GM19455 (cell line): ENCODE measurements around the gene CDC42BPB.

Source experiments
- ATAC-seq: cut with Tn5 transposase; IDR thresholded peaks from one replicate; pipeline ENCODE4 v1.9.1; 2021; ENCODE audit not compliant: unreplicated experiment

CDC42BPB gene

DNA sequence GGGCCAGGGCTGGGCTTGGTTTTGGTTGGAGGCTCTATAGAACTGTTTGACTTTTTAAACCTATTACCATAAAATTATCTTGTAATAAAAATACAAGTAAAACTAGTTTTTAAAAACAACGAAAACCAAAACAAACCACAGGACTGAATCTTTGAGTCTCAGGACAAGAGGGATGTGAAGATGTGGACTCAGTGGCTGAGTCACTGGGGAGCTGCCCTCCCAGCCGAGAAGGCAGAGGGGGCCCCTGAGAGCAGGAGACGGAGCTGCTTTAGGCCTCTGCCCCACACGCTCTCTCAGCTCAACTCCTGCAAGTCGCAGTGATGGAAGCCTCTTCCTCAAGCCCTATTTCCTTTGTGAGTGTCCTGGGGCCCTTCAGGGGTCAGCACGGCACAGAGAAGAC, 59.0 kb downstream of the CDC42BPB start:
- no peak for ATAC-seq

DNA sequence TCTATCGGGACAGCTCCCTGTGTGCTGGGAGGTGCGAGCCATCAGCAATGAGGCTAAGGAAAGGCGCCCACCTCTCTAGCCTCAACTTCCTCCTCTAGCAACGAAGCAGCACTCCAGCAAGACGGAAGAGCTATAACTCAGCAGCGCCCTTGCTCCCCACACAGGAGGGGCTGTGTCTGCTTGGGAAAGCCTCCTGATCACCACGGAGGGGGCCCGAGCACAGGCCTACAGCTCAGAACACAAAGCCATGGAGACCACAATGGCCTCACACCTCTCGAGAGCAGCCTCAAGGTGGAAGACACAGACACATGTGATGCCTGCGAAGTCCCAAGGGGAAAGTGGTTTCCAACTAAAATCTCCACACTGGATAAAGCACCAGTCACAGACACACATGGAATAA, 60.4 kb downstream of the CDC42BPB start:
- ATAC-seq = no peak

DNA sequence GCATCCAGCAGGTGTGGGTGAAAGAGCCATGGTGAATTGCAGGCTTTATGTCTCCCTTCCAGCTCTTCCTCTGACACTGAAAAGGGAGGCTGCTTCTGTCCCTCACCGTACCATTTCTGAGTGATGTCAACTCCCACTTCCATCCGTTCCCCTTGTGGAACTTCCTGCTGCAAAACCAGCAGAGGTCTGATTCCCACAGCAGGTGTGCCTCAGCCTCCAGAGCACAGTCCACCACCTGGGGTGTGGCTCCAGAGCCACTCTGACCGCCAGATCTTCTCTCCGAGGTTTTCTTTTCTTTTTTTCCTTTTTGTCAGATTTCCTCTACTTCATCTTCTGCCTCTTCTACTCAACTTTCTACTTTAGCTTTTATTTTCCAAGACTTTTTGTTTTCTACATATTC, 62.7 kb downstream of the CDC42BPB start:
- ATAC-seq = no peak

DNA sequence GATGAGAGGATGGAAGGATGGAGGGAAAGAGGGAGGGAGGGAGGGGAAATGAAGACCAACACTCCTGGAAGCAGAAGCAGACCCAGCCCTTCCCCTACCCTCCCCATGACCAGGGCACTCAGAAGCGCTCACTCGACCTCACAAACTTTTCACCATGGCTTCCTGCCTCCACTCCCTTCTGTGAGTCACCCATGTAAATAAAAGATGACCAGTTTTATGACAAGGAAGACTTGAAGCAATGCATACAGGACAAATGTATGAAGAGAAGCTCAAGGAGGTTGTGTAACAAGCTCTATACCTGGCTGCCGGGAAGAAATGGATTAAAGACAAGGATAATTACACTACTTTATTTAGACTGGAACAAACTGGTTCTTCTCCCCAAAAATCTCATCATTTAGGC, 63.8 kb downstream of the CDC42BPB start:
- no peak for ATAC-seq

DNA sequence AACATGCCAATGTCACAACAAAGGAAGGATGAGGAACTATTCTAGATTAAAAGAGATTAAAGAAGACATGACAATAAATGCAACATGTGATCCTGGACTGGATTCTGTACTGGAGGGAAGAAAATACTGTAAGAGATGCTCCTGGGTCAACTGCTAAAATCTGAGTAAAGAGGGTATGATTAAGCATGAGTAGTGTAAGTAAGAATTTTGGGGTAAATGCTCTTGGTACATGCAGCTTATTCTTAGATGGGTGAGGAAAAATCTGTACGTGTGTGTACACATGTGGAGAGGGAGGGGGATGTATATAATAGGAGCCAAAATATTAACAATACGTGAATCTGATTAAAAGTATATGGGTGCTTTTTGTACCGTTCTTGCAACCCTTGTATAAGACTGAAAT, 66.0 kb downstream of the CDC42BPB start:
- no peak for ATAC-seq

DNA sequence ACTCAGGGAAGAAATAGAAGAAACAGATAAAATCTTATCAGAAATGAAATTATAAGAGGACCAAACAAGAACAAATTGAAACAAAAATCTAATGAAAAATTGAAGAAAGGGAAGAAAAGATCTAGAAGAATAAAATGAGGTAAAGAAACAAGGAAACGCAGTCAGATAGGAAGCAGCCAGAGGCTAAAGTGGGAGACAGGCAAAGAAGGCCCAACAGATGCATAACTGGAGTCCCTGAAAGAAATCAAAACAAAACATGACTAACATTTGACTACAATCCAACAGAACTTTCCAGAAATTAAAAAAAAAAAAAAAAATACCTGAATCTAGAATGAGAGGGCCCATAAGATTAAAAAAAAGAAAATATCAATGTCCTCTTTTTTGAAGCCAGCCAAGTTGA, 69.3 kb downstream of the CDC42BPB start:
- ATAC-seq = no peak

DNA sequence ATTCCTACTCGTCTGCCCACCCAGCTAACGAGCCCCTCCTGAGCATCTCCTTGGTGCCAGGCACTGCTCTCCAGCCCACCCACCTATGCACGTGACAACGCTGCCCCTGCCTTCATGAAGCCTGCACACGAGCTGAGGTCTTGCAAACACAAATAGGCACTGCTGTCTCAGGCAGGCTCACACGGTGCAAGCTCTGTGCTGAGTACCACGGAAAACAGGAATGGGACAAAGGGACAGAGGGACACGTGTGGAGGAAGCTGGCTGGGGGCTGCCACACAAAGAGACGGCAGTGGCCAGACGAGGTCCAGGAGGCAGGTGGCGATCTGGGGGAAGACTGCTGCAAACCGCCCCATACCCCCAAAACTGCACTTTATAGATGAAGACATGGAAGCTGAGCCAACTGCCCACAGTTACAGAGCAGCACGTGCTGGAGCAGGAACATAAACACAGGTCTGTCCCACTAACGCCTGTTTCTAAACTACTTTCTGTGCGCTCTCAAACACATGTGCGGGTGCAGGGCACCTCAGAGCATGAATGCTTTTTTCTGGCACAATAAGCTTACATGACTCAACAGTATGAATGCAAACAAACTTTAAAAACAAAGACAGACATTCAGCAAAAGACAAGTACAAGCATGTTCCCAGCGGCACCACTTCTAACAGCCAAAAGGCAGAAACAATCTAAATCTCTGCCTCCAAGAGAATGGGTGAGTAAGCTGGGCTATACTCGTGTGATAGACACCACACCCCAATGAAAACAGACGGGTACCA, 70.4 kb downstream of the CDC42BPB start:
- no peak for ATAC-seq

DNA sequence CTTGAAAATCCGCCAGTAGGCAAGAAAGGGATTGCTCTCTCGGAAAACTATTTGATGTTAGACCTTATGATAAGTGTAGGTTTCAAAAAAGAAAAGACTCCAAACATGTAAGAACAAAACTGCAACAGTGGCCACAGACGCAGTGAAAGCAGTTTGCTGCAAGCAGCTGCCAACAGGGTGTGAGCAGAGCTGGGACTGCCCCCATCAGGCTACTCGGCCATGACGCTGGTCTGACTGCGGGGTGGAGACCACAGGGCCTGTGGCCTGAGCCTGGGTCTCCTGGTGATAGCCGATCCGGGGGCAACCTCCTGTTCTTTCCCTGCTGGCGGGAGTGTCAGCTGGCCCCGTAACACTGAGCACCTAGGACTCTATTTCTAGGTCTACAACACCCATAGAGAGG, 71.7 kb downstream of the CDC42BPB start:
- ATAC-seq = peak; percentile 85

DNA sequence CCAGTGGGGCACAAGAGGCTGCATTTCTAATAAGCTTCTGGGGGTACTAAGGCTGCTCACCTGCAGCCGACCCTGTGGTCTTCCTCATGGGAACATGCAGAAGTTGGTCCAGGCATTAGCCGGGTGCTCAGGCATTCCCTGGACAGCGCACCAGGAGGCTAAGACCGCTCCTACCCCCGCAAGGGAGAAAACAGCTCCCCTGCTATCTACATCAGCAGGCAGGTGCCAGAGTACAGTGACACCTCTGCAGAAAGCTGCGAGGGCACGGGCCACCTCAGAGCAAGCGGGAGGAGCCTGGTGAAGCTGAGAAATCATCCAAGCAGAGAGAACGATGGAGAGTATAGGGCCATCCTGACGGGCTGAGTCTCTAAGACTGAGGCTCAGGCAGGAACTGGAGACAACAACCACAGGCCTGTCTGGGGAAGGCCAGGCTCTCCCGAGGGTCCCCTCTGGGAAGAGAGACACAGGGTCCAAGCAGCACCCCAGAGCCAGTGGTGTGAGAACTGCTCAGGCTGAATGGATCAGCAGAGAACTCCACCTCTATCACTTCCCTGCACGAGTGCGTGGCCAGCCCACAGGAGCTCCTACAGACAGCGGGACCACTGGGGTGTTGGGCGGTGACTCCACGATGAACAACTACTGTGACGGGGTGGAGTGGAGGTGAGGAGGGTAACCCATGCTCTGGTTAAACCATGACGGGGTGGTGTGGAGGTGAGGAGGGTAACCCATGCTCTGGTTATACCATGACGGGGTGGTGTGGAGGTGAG, 72.8 kb downstream of the CDC42BPB start:
- ATAC-seq = no peak

DNA sequence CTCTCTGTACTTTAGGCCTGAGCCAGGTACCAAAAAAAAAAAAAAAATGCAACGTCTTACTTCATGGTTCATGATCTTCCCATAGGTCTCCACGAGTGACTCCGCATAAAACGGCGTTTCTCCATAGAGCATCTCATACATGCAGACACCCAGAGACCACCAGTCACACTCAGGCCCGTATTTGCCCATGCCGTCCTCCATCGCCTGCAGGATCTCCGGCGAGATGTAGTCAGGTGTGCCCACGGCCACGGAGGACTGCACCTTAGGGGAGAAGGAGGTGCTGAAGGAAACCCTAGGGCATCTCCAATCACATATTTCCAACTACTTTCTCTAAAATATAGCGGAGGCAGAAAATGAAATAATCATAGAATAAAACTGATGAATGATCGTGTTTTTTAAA, 73.9 kb downstream of the CDC42BPB start:
- ATAC-seq = no peak

DNA sequence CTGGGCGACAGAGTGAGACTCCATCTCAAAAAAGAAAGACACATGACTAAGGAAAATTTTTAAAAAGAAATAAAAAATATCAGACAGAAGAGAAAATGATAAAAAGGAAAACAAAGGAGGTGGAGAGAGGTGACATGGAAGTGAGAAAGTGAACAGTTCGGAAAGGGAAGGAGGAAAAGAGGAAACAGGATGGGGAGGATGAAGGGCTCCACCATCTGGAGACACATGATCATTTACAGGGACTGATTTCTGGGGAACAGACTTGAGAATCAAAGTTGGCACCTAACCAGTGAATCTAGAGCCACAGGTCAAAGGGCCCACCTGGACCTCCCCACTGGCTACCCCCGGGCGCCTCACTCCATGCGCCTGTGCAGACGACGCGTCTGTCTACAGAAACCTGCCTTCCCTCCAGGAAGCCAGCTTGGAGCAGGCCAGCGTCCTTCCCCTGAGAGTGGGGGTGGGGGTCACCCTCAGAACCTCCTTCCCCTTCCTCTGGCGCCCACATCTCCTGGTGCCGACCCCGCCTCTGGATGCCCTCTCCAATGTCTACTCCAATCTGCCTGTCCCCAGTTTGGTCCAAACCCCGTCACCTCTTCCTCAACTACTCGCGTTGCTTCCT, 74.4 kb downstream of the CDC42BPB start:
- ATAC-seq = no peak

DNA sequence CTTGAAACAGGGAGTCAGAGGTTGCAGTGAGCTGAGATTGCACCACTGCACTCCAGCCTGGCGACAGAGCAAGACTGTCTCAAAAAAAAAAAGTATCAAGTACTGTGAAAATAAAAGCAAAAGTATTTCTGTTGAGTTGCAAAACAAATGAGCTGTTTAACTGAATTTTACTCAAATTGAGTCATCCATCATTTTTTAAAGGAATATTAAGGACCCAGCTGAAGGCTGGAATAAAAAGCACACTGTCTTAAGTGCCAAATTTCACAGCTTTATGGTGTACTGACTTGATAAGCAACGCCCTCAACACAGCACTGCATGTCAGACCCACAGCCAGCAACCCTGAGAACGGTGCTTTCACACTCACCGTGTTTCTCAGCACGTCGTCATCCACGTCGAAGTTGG, 76.9 kb downstream of the CDC42BPB start:
- no peak for ATAC-seq

DNA sequence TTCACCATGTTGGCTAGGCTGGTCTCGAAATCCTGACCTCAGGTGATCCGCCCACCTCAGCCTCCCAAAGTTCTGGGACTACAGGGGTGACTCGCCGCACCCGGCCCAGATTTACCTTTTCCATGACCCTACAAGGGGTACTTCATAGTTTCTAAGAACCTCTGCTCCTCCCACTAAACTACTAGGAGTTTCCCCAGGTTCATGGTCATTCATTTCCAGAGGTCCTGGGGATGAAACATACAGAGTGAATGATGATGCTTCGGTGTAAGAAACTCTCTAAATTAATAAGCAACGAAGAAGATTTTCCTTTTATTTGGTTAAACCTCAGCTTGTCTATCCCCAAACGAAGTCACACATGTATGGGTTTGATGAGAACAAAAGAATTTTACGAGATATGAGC, 77.9 kb downstream of the CDC42BPB start:
- ATAC-seq = no peak

DNA sequence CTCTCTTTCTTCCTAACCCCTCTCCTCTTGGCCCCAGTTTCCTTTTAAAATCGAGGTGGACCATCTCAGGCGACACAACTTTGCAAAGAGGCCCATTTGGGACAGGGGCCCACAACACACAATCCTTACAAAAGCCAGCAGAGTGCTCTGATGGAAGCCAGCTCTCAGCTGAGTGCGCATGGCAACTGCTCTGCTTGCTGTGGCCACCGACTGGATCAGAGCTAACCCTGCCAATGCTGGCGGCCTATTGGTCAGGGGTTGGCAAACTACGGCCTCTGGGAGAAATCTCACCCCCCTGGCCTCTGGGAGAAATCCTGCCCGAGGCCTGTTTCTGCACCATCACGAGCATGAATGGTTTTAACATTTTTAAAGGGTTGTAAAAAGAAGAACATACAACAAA, 79.9 kb downstream of the CDC42BPB start:
- no peak for ATAC-seq

DNA sequence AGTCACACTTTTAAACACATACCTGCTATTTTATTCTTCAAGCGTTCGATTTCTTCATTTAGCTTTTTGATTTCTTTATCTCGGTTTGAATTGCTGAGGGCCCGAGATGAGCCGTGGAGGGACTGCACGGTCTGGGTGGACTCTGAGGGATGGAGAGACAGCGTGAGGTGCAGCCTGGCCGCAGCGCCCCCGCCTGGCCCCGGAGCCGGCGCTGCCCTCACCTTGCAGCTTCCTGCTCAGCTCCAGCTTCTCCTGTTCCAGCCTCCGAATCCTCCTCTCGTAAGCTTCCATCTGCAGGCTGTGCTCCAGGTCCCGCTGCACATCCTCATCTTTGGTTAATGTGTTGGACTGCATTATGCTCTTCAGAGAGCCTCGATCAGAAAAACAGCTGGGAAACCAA, 81.7 kb downstream of the CDC42BPB start:
- ATAC-seq = no peak

DNA sequence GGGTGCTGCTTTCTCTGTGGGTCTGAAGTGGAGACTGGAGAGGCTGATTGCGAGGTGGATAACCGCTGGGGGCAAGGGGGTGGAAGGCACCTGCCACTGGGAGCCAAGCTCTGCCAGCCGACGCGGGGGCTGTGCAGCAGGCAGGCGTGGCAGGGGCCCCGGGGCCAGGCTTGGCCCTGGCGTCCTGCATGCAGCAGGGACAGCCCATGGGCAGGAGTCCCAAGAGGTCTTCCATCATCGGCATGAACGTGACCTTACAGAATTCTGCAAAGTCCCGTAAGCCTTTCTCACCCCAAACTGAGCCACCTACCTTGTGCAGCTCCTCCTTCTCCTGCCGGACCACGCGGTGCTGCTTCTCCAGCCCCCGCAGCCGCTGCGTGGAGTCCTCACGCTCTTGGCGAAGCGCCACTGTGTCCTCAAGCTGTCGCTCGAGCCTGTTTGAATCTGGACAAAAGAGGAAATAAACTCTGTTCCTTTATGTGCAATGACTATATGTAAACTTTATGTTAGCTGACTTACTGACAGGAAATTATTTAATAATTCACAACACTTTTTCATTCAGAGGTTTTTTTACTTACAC, 83.6 kb downstream of the CDC42BPB start:
- ATAC-seq = no peak

DNA sequence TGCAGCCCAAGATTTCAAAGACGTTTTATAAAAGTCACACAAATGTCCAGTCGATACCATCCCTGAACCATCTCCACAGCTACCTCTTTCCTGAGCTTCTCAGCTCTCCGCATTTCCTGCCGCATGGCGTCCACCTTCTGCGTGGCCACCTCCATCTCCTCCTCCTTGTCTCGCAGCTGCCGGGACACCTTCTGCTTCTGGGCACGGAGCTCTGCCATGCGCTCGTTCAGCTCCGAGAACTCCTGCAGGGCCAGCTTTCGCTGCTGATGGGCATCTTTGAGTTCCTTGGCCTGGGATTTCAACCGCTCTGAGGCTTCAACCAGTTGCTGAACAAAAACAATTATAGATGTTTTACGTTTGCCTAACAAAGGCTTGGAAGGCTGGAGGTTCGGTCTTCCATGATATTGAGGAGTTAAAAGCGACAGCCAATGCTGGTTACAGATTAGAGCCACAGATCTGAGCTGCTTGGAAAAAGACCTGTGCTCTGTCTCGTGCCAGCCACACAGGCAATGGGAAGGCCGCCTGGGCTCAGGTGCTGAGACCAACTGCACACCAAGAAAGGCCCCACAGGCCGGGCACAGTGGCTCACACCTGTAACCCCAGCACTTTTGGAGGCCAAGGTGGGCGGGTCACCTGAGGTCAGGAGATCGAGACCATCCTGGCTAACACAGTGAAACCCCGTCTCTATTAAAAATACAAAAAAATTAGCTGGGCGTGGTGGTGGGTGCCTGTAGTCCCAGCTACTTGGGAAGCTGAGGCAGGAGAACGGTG, 85.3 kb downstream of the CDC42BPB start:
- ATAC-seq = no peak

DNA sequence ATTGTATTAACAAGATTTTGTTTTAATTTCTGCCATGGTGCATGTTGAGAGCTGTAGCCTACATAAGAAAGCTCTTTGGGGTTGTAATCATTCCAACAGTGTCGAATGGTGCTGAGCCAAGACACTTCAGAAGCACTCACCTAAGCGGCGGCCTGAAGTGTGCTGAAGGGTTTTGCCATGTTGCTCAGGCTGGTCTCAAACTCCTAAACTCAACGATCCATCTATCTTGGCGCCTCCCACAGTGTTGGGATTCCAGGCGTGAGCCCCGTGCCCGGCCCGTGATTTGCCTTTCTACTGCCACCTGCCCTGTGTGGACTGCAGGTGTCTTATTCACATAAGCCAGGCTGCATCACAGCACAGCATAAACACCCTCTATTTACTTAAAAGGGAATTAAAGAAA, 86.0 kb downstream of the CDC42BPB start:
- no peak for ATAC-seq

DNA sequence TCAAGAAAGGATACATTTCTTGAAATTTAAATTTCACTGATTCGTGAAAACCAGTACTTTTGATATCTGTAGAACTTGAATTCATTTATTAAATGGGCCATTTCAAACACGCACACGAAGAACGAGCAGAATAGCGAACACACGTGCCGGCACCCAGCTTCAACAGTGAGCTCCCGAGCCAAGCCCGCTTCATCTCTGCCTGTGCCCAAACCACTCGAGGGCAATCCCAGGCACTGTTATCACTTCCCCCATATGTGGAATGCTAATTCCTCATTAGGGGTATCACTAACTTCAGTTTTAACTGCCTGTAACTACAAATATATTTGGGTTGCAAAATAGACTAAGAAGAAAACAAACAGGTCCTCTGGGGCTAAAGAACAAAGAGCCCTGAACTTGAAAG, 86.9 kb downstream of the CDC42BPB start:
- no peak for ATAC-seq

DNA sequence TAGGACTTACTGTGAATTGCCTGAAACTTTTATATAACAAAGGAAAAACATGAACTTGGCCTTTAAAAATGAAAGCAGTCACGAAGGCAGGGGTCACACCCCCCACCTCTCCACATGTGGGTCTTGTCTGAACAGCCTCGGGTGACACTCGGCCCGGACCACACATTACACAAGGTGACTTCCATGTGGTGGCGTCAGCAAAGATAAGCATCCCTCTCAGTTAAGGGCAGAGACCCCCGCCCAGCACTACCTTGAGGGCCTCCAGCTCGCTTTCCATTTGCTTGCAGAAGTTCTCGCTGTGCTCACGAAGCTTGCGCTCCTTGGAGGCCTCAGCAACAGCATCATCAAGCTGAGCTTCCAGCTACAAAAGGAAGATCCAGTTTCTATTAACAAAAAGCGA, 87.4 kb downstream of the CDC42BPB start:
- no peak for ATAC-seq
